ENCODE results near the gene GRIA1.

- TF ChIP-seq CTCF (IDR thresholded peaks at IDR 0.05): no peak
- no peak for TF ChIP-seq POLR2AphosphoS5 (IDR thresholded peaks at IDR 0.05)
- TF ChIP-seq POLR2A (IDR thresholded peaks at IDR 0.05): no peak
These were observed 306.1 kb downstream of the GRIA1 start for GRCh38 chr5:153796527-153796926.
